ENCODE measurements around the gene UMOD.

UMOD gene

GRCh38 chr16:20396846-20397467 lies 44.4 kb upstream of the UMOD start:
- TF ChIP-seq CTCF (IDR thresholded peaks at IDR 0.05; ENCODE audit: insufficient read depth, low read depth, low read length, missing control alignments) = no peak
- DNase-seq (ENCODE audit: low read depth) = no peak
- H3K4me3 ChIP-seq (ENCODE audit: low read depth, low read length) = no peak overlapping the region

DNA sequence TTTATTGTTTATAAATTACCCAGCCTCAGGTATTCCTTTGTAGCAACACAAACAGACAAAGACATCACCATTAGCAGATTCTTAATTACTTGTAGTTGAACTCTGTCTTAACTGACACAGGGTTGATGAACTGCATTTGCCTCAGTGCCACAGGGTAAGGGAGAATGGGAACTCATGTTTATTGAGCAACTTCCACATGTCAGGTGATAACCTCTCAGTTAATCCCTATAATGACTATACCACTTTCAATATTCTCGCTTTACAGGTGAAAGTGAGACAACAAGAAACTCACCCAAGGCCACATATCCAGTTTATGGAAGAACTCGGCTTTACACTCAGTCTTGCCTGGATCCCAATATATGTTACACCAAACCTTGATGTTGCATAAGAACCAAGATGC lies 43.4 kb upstream of the UMOD start:
- H3K4me3 ChIP-seq (ENCODE audit: low read depth, low read length) = no peak overlapping the region
- DNase-seq (ENCODE audit: low read depth) = no peak
- no peak for TF ChIP-seq CTCF (IDR thresholded peaks at IDR 0.05; ENCODE audit: insufficient read depth, low read depth, low read length, missing control alignments)

DNA sequence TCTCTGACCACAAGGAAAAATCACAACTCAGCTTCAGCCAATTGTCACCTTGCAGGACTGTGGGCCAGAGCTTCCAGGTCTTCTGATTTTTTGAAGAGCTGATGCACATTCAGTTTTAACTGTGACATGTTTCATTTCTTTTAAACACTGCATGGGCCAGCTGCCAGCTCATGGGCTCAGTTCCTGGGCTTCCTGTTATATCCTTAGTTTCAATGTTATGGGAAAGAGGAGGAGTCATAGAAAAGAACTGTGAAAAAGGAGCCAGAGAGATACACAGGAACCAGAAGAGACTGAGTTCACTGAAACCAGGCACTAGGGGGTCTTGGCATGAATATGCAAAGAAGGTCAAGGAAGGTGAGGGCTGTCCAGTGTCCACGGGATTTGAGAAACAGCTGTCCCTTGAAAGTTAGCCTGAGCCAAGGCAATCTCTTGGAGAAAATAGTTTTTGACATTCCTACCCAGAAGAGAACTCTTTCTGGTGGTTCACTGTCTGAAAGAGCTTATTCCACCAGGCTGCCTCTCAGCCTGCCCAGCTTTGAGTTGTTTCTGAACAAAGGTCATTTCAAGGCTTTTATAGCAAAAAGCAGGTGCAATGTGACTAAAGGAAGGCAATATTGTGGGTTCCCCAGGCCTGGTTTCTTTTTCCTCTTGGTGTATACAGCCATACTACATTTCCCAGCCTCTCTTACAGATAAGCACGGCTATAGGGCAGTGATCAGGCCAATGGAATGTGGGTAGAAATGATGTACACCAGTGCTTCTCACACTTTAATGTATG lies 41.5 kb upstream of the UMOD start:
- DNase-seq (ENCODE audit: low read depth) = no peak
- no peak overlapping the region for H3K4me3 ChIP-seq (ENCODE audit: low read depth, low read length)
- no peak for TF ChIP-seq CTCF (IDR thresholded peaks at IDR 0.05; ENCODE audit: insufficient read depth, low read depth, low read length, missing control alignments)

- no peak for TF ChIP-seq CTCF (IDR thresholded peaks at IDR 0.05; ENCODE audit: insufficient read depth, low read depth, low read length, missing control alignments)
- no peak overlapping the region for H3K4me3 ChIP-seq (ENCODE audit: low read depth, low read length)
- DNase-seq (ENCODE audit: low read depth) = no peak
These were observed 38.5 kb upstream of the UMOD start for GRCh38 chr16:20391045-20391444.

DNA sequence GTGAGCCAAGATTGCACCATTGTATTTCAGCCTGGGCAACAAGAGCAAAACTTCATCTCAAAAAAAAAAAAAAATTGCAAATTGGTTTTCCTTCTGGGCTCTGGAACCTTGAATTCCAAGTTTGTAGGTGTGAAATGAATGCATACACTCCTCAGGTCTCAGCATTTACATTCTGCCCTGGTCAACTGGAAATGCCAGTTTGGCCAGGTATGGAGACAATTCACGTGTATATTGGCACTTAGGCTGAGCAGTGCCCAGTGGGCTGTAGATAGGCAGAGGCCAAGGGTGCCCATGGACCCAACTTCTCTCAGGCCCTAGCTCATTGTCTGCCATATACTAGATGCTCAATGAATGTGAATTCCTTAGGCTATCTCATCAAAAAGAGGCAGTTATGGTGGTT lies 36.3 kb upstream of the UMOD start:
- no peak for DNase-seq (ENCODE audit: low read depth)
- H3K4me3 ChIP-seq (ENCODE audit: low read depth, low read length) = no peak overlapping the region
- TF ChIP-seq CTCF (IDR thresholded peaks at IDR 0.05; ENCODE audit: insufficient read depth, low read depth, low read length, missing control alignments) = no peak

- no peak for TF ChIP-seq CTCF (IDR thresholded peaks at IDR 0.05; ENCODE audit: insufficient read depth, low read depth, low read length, missing control alignments)
- H3K4me3 ChIP-seq (ENCODE audit: low read depth, low read length) = no peak overlapping the region
- no peak for DNase-seq (ENCODE audit: low read depth)
These were observed 35.5 kb upstream of the UMOD start for GRCh38 chr16:20387978-20388377.

All from GM12865 (cell line).